BE2C (cell line): ENCODE results near the gene SLFNL1. TPM values are rescaled to one million over a fixed set of nuclear protein-coding genes. Genes with fewer than 3 reads are reported as not detected.

Experiments used
- DNase-seq: peaks from one replicate; pipeline ENCODE4 v3.0.0-alpha.2; 2020
- H3K27me3 ChIP-seq: fragments of 250-450 bp; sonication (Bioruptor Pico); 2 replicates; pipeline ENCODE4 v1.5.1; 2020; ENCODE audit warnings: mild to moderate bottlenecking
- H3K36me3 ChIP-seq: fragments of 250-450 bp; sonication (Bioruptor Pico); 2 replicates; pipeline ENCODE4 v1.5.1; 2020; ENCODE audit warnings: mild to moderate bottlenecking
- H3K4me1 ChIP-seq: fragments of 250-450 bp; sonication (Bioruptor Pico); 2 replicates; pipeline ENCODE4 v1.5.1; 2020
- H3K4me3 ChIP-seq: 2 replicates; pipeline ENCODE4 v1.5.1; 2011; ENCODE audit warnings: low read depth, low read length
- H3K9me3 ChIP-seq: fragments of 250-450 bp; sonication (Bioruptor Pico); 2 replicates; pipeline ENCODE4 v1.5.1; 2020
- CTCF ChIP-seq: IDR thresholded peaks from 2 replicates; pipeline ENCODE4 v1.5.1; 2012; ENCODE audit warnings: mild to moderate bottlenecking, low read depth, low read length
- polyA plus RNA-seq: library from polyadenylated mRNA; unstranded; fragments of >200 nt; gene quantifications from one replicate; pipeline ENCODE4 v1.2.1, GENCODE V29; 2012; ENCODE audit warnings: low read depth, missing spikeins; ENCODE audit not compliant: insufficient read length, insufficient read depth

SLFNL1 gene
- 0.42 TPM for polyA plus RNA-seq

DNA sequence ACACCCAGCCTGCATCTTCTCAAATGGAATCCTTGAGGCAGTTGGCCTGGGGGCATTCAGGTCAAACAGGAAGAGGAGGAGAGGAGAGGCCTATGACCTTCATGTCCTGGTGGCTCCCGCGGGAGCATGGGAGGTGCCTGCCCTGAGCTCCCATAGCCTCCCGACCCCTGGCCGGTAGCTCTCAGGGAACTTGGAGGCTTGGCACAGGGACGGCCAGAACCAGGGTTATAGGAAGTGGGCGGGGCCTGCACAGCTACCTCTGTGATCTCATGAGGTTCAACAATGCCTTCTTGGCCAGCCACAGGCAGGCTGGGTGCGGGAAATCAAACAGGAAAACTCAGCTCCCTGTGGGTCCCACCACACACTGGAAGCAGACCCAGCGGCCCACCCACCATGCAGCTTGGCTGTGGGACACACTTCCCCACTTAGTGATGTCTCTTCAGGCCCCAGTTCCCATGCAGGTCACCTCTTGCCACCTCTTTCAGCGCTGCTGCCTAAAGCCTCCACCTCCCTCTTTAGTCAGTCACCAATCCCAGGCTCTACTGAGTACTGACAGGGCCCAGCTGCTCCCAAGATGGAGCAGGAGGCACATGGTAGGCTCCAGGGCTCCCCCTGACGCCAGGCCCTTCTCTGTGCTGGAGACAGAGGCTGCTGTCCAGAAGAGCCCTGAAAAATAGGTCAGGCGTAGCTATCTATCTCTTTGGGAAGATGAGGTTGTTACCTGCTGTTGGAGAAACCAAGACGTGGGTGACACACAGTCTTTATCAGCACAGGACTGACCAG is at the start of gene SLFNL1:
Gene SLFNL1 (minus strand): TSS at position 200 of the 783 bp plus-strand sequence. CDS start 1,065 bp downstream, outside the sequence.
- Histone ChIP-seq H3K27me3 (no peaks in the 10 kb centered on the region), H3K4me1 (peaks cover 5% of the 10 kb centered on the region; the same call in 1 of the 2 replicates), H3K36me3 (no peaks in the 10 kb centered on the region; the same call in 1 of the 2 replicates), H3K9me3 (no peaks in the 10 kb centered on the region), H3K4me3 (no peak within 1 kb of the TSS)
- TF ChIP-seq CTCF, result peak; percentile 24
- peak; percentile 40 for DNase-seq

DNA sequence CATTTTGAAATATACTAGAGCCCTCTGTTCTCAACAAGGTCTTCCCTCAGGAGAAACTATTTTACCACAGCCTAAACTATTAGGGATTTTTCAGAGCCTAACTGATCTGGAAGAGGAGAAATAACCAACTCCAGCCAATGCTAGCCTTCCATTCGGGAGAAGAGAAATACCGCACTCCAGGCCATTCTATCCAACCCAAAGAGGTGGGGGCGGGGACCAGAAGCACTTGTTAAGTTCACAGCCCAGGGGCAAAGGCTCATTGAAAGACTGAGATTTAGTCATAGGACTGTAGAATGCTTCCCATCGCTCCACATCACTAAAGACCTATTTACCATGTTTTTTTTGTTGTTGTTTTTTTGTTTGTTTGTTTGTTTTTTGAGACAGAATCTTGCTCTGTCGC is 35.4 kb upstream of the SLFNL1 start:
- no peaks in the 10 kb centered on the region for H3K36me3 ChIP-seq
- no peak for TF ChIP-seq CTCF
- no peaks in the 10 kb centered on the region for H3K4me1 ChIP-seq
- no peaks in the 10 kb centered on the region for H3K27me3 ChIP-seq
- H3K4me3 ChIP-seq, result no peak overlapping the region
- DNase-seq, result no peak
- H3K9me3 ChIP-seq, result no peaks in the 10 kb centered on the region

GRCh38 chr1:41053316-41053715 is 31.8 kb upstream of the SLFNL1 start:
- Histone ChIP-seq H3K27me3 (no peaks in the 10 kb centered on the region), H3K4me3 (no peak overlapping the region), H3K9me3 (no peaks in the 10 kb centered on the region), H3K4me1 (no peaks in the 10 kb centered on the region), H3K36me3 (no peaks in the 10 kb centered on the region)
- no peak for DNase-seq
- no peak for TF ChIP-seq CTCF

GRCh38 chr1:41051022-41051421 is 29.5 kb upstream of the SLFNL1 start:
- Histone ChIP-seq H3K36me3 (no peaks in the 10 kb centered on the region), H3K27me3 (no peaks in the 10 kb centered on the region), H3K4me3 (no peak overlapping the region), H3K9me3 (no peaks in the 10 kb centered on the region), H3K4me1 (no peaks in the 10 kb centered on the region)
- no peak for DNase-seq
- TF ChIP-seq CTCF, result no peak

DNA sequence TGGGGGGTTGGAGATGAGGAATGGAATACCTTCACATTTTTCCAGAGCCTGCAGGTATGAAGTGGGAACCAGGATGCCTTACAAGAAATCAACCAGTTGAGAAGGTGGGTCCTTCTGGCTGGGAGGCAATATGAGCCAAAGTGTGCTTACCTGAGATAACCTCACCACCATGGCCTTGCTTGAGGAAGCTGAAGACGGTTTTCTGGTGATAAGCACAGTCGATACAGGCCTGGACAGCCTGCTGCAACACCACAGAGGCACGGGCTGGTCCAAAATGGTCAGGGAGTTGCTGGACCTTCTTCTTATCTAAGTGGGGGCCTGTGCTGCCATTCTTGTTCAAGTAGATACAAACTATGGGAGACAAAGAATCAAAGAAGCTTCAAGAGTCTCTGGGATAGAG is 27.0 kb upstream of the SLFNL1 start:
- Histone ChIP-seq H3K4me3 (no peak overlapping the region), H3K4me1 (no peaks in the 10 kb centered on the region), H3K36me3 (no peaks in the 10 kb centered on the region; the same call in 1 of the 2 replicates), H3K9me3 (no peaks in the 10 kb centered on the region), H3K27me3 (no peaks in the 10 kb centered on the region)
- no peak for DNase-seq
- no peak for TF ChIP-seq CTCF

DNA sequence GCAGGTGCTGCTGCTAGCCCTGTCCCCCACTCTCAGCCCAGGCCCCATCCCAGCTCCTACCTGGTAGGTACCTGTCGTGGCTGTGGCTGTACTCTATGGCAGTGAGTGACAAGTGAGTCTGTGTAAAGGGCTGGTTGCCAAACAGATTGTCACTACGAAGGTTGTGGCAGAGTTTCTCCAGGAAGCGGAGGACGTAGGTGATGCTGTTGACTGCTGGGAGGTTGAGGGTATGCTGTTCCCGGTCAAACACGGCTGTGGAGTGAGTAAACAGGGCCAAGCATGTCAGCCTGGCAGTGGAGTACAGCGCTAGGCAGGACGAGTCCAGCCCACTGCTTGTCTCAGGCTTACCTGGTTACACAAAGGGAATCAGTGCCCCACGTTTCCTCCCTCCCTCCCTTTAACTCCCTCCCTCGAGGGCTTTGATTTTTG is 24.8 kb upstream of the SLFNL1 start:
- Histone ChIP-seq H3K36me3 (no peaks in the 10 kb centered on the region; the same call in 1 of the 2 replicates), H3K9me3 (no peaks in the 10 kb centered on the region), H3K4me3 (no peak overlapping the region), H3K4me1 (no peaks in the 10 kb centered on the region), H3K27me3 (no peaks in the 10 kb centered on the region)
- TF ChIP-seq CTCF, result no peak
- DNase-seq, result no peak
